K562 (cell line): ENCODE data around the gene SDK1. TPM values are rescaled to one million over a fixed set of nuclear protein-coding genes. Genes with fewer than 3 reads are reported as not detected.

ENCODE experiments used
- ARNT ChIP-seq, 2 experiments: fragments of 450-650 bp; IDR thresholded peaks; 2 replicates each; pipeline ENCODE4 v1.6.1; 2016; ENCODE audit warnings: mild to moderate bottlenecking in 1 of 2
- ELF4 ChIP-seq: fragments of 450-650 bp; formaldehyde crosslinking; IDR thresholded peaks from 2 replicates; pipeline ENCODE4 v1.4.0; 2022; ENCODE audit warnings: missing genetic modification characterization
- ESRRA ChIP-seq: fragments of 450-650 bp; IDR thresholded peaks from 2 replicates; pipeline ENCODE4 v1.6.1; 2014; ENCODE audit warnings: low read depth, mild to moderate bottlenecking, moderate library complexity, borderline replicate concordance
- GTF2B ChIP-seq: IDR thresholded peaks from 2 replicates; pipeline ENCODE4 v1.6.1; 2011; ENCODE audit not compliant: insufficient read length; ENCODE audit errors: extremely low read depth
- KDM4B ChIP-seq, 2 experiments: fragments of 450-650 bp in 1 of 2; sonication (generic) in 1 of 2; IDR thresholded peaks; 2 replicates each; pipeline ENCODE4 v1.6.1; 2016 to 2017; ENCODE audit warnings: borderline replicate concordance in 2 of 2, antibody characterized with exemption in 1 of 2, low read depth in 1 of 2, mild to moderate bottlenecking in 1 of 2
- MCM3 ChIP-seq: fragments of 450-650 bp; IDR thresholded peaks from 2 replicates; pipeline ENCODE4 v1.6.1; 2016
- NEUROD1 ChIP-seq: fragments of 150-350 bp; IDR thresholded peaks from 2 replicates; pipeline ENCODE4 v1.6.1; 2014; ENCODE audit warnings: borderline replicate concordance, low read length, low read depth; ENCODE audit not compliant: partially characterized antibody
- NFE2 ChIP-seq: IDR thresholded peaks from 2 replicates; pipeline ENCODE4 v1.6.1; 2014; ENCODE audit warnings: antibody characterized with exemption, low read depth
- POLR3A ChIP-seq: IDR thresholded peaks from 2 replicates; pipeline ENCODE4 v1.6.1; 2011; ENCODE audit warnings: borderline replicate concordance, mild to moderate bottlenecking, moderate library complexity; ENCODE audit not compliant: insufficient read length, insufficient read depth; ENCODE audit errors: extremely low read depth
- SOX6 ChIP-seq: fragments of 450-650 bp; IDR thresholded peaks from 2 replicates; pipeline ENCODE4 v1.6.1; 2014; ENCODE audit warnings: mild to moderate bottlenecking
- TRIM25 ChIP-seq: fragments of 450-650 bp; IDR thresholded peaks from 2 replicates; pipeline ENCODE4 v1.7.0; 2016; ENCODE audit warnings: borderline replicate concordance
- WHSC1 ChIP-seq: IDR thresholded peaks from one replicate; pipeline ENCODE4 v1.6.1; 2012; ENCODE audit warnings: low read length, control low read depth, inconsistent platforms
- ZFP30 ChIP-seq: fragments of 250-450 bp; sonication (Bioruptor Pico); IDR thresholded peaks from 2 replicates; pipeline ENCODE4 v1.8.0; 2022; ENCODE audit warnings: moderate library complexity, mild to moderate bottlenecking, inconsistent platforms, borderline replicate concordance
- polyA plus RNA-seq, 8 experiments: library from polyadenylated mRNA; depleted of rRNA in 4 of 8; stranded (reverse) in 5 of 8; unstranded in 3 of 8; fragments of >200 nt; fragmentation: Nextera tagmentation in 2 of 8; fragmentation: Illumina TruSeq in 1 of 8; extraction: Ambion mirVana in 2 of 8; extraction: Trizol in 1 of 8; gene quantifications; 2 replicates each; pipeline versions ENCODE4 v1.2.1 to v1.2.3, GENCODE V29; 2011 to 2014; ENCODE audit warnings: inconsistent platforms in 1 of 8, missing spikeins in 1 of 8
- total RNA-seq, 7 experiments: library from RNA; depleted of rRNA in 6 of 7; stranded (reverse); fragments of >200 nt in 6 of 7; fragmentation: Illumina TruSeq in 2 of 7; extraction: Trizol in 2 of 7; gene quantifications; 2 replicates each; pipeline versions ENCODE4 v1.2.1 to v1.2.3, GENCODE V29; 2011 to 2021; ENCODE audit warnings: low replicate concordance in 1 of 7
- TF ChIP-seq, protein P1 (sequence below), 2 experiments: fragments of 450-650 bp; formaldehyde crosslinking in 1 of 2; IDR thresholded peaks; 2 replicates each; pipeline versions ENCODE4 v1.4.0 to v1.6.1; 2014 to 2020; ENCODE audit warnings: mild to moderate bottlenecking in 2 of 2, borderline replicate concordance in 1 of 2, low read depth in 1 of 2
- TF ChIP-seq, protein P2 (sequence below): sonication (generic); formaldehyde crosslinking; IDR thresholded peaks from 2 replicates; pipeline ENCODE4 v1.8.0; 2022; ENCODE audit warnings: missing genetic modification reagents, mild to moderate bottlenecking, borderline replicate concordance

Gene SDK1
- total and polyA plus RNA-seq, 9 of the 15 experiments (the other 6 are each of a cell fraction or from before 2014, with no cell fraction given): 0.16 TPM; not detected in 8

DNA sequence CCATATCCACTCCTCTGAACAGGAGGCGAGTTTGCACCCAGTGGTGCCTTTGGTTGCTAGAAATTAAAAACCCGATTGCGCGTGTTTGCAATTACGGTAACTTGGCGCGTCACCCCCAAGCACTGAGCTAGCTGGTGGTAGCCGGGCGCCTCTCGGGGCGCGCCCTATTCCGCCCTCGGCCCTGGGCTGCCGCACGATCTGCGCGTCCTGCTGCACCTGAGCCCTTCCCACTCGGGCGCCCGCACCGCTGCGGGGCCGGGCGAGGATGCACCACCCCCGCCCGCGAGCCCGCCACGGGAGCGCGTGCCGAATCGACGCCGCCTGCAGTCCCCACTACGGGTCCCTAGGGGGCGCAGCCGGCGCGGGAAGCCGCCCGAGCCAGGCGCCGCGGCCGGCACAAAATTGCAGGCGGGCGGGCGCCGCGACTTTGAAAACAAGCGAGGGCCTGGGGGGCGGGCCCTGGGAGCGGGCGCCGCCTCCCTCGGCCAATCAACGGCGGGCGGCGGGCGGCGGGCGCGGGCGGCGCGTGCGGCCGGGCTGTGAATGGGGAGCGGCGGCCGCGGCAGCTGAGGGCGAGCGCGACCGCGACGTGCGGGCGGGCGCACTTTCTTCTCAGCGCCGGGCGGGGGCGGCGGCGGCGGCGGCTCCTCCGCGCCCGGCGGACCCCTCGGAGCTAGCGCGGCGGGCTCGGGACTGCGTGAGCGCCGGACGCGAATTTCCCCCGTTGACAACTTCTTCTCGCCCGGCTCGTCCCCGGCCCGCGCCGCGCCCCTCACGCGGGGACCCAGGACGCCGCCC is at the start of gene SDK1 (continued):
- TF ChIP-seq, protein P1, sequence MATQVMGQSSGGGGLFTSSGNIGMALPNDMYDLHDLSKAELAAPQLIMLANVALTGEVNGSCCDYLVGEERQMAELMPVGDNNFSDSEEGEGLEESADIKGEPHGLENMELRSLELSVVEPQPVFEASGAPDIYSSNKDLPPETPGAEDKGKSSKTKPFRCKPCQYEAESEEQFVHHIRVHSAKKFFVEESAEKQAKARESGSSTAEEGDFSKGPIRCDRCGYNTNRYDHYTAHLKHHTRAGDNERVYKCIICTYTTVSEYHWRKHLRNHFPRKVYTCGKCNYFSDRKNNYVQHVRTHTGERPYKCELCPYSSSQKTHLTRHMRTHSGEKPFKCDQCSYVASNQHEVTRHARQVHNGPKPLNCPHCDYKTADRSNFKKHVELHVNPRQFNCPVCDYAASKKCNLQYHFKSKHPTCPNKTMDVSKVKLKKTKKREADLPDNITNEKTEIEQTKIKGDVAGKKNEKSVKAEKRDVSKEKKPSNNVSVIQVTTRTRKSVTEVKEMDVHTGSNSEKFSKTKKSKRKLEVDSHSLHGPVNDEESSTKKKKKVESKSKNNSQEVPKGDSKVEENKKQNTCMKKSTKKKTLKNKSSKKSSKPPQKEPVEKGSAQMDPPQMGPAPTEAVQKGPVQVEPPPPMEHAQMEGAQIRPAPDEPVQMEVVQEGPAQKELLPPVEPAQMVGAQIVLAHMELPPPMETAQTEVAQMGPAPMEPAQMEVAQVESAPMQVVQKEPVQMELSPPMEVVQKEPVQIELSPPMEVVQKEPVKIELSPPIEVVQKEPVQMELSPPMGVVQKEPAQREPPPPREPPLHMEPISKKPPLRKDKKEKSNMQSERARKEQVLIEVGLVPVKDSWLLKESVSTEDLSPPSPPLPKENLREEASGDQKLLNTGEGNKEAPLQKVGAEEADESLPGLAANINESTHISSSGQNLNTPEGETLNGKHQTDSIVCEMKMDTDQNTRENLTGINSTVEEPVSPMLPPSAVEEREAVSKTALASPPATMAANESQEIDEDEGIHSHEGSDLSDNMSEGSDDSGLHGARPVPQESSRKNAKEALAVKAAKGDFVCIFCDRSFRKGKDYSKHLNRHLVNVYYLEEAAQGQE (IDR thresholded peaks at IDR 0.05; ENCODE audit: borderline replicate concordance): peak; percentile 16; the same call in 1 of the 2 replicates
- TF ChIP-seq, protein P1 (CRISPR knock-in tag; IDR thresholded peaks at IDR 0.05; ENCODE audit: low read depth): no peak
- TF ChIP-seq ZFP30 (CRISPR knock-in tag) (no peak), KDM4B (IDR thresholded peaks at IDR 0.05; ENCODE audit: borderline replicate concordance in 2 of 2, low read depth in 1 of 2) (no peak), ESRRA (no peak), ELF4 (CRISPR knock-in tag) (no peak), SOX6 (no peak), POLR3A (no peak), TRIM25 (no peak), WHSC1 (no peak), NEUROD1 (no peak), MCM3 (no peak), NFE2 (no peak), GTF2B (no peak), ARNT (IDR thresholded peaks at IDR 0.05) (no peak)
- TF ChIP-seq, protein P2, sequence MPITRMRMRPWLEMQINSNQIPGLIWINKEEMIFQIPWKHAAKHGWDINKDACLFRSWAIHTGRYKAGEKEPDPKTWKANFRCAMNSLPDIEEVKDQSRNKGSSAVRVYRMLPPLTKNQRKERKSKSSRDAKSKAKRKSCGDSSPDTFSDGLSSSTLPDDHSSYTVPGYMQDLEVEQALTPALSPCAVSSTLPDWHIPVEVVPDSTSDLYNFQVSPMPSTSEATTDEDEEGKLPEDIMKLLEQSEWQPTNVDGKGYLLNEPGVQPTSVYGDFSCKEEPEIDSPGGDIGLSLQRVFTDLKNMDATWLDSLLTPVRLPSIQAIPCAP (CRISPR knock-in tag): no peak
